Testis (tissue), 3 donors: Measurements from ENCODE around the gene PSMA7. TPM values are rescaled to one million over a fixed set of nuclear protein-coding genes. Genes with fewer than 3 reads are reported as not detected.
"Not testable (repeated sequence)": the region's sequence is repeated elsewhere in the genome, so short reads cannot be mapped to it uniquely, and the experiment has no call there.

Experiments used
- DNase-seq: peaks from one replicate; pipeline ENCODE4 v3.0.0-alpha.2; 2019
- H3K27ac ChIP-seq, 2 donors: fragments of 200-600 bp; sonication (generic); one replicate each; pipeline ENCODE4 v1.5.1; 2019
- H3K27me3 ChIP-seq: fragments of 200-600 bp; sonication (generic); one replicate; pipeline ENCODE4 v1.5.1; 2019
- H3K36me3 ChIP-seq: fragments of 200-600 bp; sonication (generic); one replicate; pipeline ENCODE4 v1.5.1; 2017; ENCODE audit warnings: low read depth; ENCODE audit errors: missing control alignments
- H3K4me1 ChIP-seq: fragments of 200-600 bp; sonication (generic); one replicate; pipeline ENCODE4 v1.5.1; 2019
- H3K4me3 ChIP-seq, 2 donors: fragments of 200-600 bp; sonication (generic); one replicate each; pipeline ENCODE4 v1.5.1; 2017 to 2019
- H3K9me3 ChIP-seq: fragments of 200-600 bp; sonication (generic); one replicate; pipeline ENCODE4 v1.5.1; 2017
- POLR2A ChIP-seq: fragments of 450-650 bp; IDR thresholded peaks from one replicate; pipeline ENCODE4 v1.6.1; 2017; ENCODE audit warnings: antibody characterized with exemption, mild to moderate bottlenecking, moderate library complexity
- WGBS, 2 donors: methylation state at CpG; one replicate each; pipeline ENCODE4 v1.1.5; 2018; 5-methylcytosine and 5-hydroxymethylcytosine counted together
- intact Hi-C: fragments of 100-400 bp; cut with DNase I; formaldehyde crosslinking; loops from one replicate; pipeline ENCODE4 v1.15.1; 2023; ENCODE audit warnings: low total_unique reads
- polyA plus RNA-seq: library from polyadenylated mRNA; stranded (reverse); fragments of 350-450 nt; fragmentation: Illumina TruSeq; extraction: RNeasy Lipid Tissue Mini Kit (QIAGEN cat#74804); gene quantifications from one replicate; pipeline ENCODE4 v1.2.3, GENCODE V29; 2014; ENCODE audit warnings: low read depth, low replicate concordance; ENCODE audit not compliant: insufficient read depth
- total RNA-seq, 2 donors: library from RNA; depleted of rRNA; stranded (reverse); fragments of >200 nt; gene quantifications; one replicate each; pipeline ENCODE4 v1.2.3, GENCODE V29; 2016
- TF ChIP-seq, protein P1 (sequence below), 3 experiments: fragments of 450-650 bp in 2 of 3; fragments of 200-600 bp in 1 of 3; sonication (generic) in 1 of 3; IDR thresholded peaks; one replicate each; pipeline ENCODE4 v1.5.1; 2016 to 2019; ENCODE audit warnings: antibody characterized with exemption in 3 of 3, mild to moderate bottlenecking in 2 of 3, moderate library complexity in 1 of 3

PSMA7 gene
- total and polyA plus RNA-seq, 3 donors from 2014 or later, result 124 to 203 (median 146) TPM

DNA sequence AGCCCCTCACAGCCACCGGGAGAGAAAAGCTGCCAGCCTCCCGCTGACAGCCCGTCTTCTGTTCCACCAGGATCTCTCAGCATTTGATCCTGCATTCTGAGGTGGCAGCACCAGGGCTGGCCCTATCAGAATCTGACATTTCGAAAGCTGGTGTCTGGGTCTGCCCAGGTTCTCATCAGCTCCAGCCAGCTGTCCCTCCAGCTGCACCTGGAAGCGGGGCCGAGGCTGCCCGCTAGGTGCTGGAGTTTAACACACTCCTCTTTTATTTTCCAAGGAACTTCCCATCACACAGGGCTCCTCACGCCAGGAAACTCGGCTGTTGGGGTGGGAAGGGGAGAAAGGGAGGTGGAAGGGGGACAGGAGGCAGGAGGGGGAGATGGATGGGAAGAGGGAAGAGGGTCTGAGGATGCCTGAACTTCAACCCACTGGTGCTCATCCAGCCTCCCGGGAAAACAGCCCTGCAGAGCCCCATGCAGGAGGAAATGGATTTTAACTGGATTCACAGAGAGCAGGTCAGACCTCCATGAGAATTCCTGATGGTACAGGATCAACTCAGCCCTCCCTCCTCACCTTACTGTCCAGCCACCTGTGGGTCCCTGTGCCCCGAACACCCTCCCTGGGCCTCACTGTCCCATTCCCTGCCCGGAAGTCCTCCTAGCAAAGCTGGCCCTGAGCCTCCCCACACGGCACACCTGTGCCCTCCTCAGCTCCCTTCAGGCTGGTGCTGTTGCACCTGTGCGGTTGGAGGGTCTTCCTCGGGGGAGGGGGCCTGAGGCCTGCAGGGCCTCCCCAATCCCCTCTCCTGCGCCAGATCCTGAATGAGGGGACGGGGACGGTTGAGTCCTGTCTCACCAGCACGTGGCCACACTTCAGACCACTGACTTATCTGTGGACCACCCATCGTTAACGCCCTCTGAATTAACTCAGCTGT is 24.8 kb downstream of the PSMA7 start:
- Histone ChIP-seq H3K9me3 (no peaks in the 10 kb centered on the region), H3K27me3 (no peaks in the 10 kb centered on the region), H3K4me3 (no peak overlapping the region), H3K4me1 (peaks cover 6% of the 10 kb centered on the region), H3K36me3 (no peaks in the 10 kb centered on the region), H3K27ac (no peak overlapping the region)
- intact Hi-C loops, result no loop called here
- TF ChIP-seq, protein P1, sequence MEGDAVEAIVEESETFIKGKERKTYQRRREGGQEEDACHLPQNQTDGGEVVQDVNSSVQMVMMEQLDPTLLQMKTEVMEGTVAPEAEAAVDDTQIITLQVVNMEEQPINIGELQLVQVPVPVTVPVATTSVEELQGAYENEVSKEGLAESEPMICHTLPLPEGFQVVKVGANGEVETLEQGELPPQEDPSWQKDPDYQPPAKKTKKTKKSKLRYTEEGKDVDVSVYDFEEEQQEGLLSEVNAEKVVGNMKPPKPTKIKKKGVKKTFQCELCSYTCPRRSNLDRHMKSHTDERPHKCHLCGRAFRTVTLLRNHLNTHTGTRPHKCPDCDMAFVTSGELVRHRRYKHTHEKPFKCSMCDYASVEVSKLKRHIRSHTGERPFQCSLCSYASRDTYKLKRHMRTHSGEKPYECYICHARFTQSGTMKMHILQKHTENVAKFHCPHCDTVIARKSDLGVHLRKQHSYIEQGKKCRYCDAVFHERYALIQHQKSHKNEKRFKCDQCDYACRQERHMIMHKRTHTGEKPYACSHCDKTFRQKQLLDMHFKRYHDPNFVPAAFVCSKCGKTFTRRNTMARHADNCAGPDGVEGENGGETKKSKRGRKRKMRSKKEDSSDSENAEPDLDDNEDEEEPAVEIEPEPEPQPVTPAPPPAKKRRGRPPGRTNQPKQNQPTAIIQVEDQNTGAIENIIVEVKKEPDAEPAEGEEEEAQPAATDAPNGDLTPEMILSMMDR (IDR thresholded peaks at IDR 0.05), result no peak
- TF ChIP-seq POLR2A, result no peak
- 69 to 70% methylated on average over 17 to 21 of the region's 21 CpGs for WGBS, 2 donors
- DNase-seq, result no peak

DNA sequence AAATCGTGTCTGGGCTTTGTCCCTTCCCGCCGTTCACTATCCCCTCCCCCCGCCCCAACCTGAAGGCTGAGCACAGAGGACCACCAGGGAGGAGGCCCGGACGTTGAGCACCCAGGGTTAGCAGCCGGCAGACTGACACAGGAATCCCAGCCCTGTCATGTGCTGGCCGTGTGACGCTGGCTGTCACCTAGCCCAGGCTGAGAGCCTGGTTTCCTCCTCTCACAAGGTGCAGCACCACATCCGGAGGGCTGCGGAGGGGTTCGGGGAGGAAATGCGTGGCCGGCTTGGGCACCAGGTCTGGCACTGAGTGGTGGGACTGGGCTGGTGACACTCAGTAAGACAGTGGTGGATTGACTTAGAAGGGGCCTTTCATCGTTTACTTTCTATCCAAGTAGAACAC is 25.5 kb downstream of the PSMA7 start:
- no peak overlapping the region for H3K27ac ChIP-seq
- WGBS, 2 donors, result 45 to 66% methylated on average over 10 to 15 of the region's 15 CpGs
- H3K36me3 ChIP-seq, result no peaks in the 10 kb centered on the region
- intact Hi-C loops, result no loop called here
- peak; percentile 43 for DNase-seq
- H3K4me1 ChIP-seq, result peaks cover 4% of the 10 kb centered on the region
- no peak overlapping the region for H3K4me3 ChIP-seq
- TF ChIP-seq, protein P1 (IDR thresholded peaks at IDR 0.05), result no peak
- TF ChIP-seq POLR2A, result no peak
- no peaks in the 10 kb centered on the region for H3K27me3 ChIP-seq
- no peaks in the 10 kb centered on the region for H3K9me3 ChIP-seq

DNA sequence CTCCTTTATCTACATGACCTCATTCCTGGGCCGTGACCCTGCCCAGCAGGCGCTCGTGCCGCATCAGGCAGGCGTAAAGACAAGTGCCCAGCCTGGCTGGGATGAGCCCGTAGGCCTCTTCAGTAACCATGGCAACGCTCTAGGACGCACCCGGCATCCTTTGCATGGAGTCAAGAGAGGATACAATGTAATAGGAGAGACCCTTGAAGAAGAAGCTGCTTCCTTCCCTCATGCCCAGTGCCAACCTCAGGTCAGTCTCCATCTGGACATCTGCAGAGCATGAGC is 25.9 kb downstream of the PSMA7 start:
- H3K27me3 ChIP-seq, result no peaks in the 10 kb centered on the region
- intact Hi-C loops, result no loop called here

DNA sequence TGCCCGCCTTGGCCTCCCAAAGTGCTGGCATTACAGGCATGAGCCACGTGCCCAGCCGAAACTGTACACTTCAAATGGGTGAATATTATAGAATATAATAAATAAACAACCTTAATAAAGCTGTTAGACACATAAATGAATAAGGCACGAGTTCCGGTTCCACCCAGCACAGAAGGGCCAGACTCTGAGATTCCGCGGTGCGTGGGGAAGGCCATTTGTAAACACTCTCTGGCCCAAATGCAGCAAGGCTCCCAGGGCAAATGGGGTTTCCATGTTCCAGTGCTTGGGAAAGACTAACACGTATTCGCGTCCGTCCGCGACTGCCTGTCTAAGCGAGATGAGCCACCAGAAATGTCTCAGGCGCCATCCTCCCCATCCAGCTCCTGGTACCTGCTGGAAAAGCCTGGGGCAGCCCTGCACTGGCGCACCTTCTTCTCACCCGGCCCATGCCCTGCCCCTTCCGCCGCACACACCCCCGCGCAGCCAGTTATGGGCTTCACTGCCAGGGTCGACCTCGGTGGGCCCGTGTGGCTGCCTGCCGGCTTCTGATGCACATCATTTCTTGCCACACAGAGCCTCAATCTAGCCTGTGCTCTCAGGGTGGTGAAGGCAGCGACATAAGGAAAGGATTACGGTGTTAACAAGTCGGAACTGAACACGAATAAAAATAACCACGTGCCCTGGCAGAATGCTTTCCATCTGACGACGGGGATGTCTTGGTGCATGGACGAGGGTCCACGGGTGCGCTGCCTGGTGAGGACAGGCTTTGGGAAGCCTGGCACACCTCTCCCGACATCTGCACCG is 26.4 kb downstream of the PSMA7 start:
- H3K27ac ChIP-seq, result no peak overlapping the region
- no peak for DNase-seq
- WGBS, 2 donors, result 65 to 80% methylated on average over 31 to 38 of the region's 38 CpGs
- no peak for TF ChIP-seq POLR2A
- no peaks in the 10 kb centered on the region for H3K36me3 ChIP-seq
- no peaks in the 10 kb centered on the region for H3K27me3 ChIP-seq
- no peaks in the 10 kb centered on the region for H3K9me3 ChIP-seq
- no peak overlapping the region for H3K4me3 ChIP-seq
- intact Hi-C loops, result no loop called here
- H3K4me1 ChIP-seq, result peaks cover 4% of the 10 kb centered on the region

More for the DNA sequence above, 25.9 kb downstream of the PSMA7 start:
- Histone ChIP-seq H3K27ac (no peak overlapping the region), H3K4me1 (peaks cover 4% of the 10 kb centered on the region), H3K9me3 (no peaks in the 10 kb centered on the region), H3K4me3 (no peak overlapping the region), H3K36me3 (no peaks in the 10 kb centered on the region)
- peak; percentile 58 for DNase-seq
- 23% methylated on average over 9 of the region's 9 CpGs; no CpG with 5 or more reads in 1 of the 2 donors for WGBS, 2 donors
- TF ChIP-seq POLR2A, result no peak
- TF ChIP-seq, protein P1 (IDR thresholded peaks at IDR 0.05), result no peak

DNA sequence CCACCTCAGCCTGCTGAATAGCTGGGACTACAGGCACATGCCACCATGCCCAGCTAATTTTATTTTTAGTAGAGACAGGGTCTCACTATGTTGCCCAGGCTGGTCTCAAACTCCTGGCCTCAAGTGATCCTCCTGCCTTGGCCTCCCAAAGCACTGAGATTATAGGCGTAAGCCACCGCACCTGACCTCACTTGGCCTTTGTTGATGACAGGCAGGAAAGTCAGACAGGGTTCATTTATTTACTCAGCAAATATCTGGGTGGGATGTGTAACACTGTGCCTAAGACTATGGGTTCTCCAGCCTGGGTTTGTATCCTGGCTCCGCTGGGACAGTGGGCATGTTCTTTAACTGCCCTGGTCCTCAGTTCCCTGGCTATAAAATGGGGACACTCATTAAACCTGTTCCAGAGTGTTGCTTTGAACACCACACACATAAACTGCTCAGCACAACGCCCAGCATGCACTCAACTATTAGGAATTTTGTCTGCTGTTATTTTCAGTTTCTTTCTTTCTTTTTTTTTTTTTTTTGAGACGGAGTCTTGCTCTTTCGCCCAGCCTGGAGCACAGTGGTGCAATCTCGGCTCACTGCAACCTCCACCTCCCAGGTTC is 27.3 kb downstream of the PSMA7 start:
- intact Hi-C loops, H3K4me3 ChIP-seq, H3K27me3 ChIP-seq, DNase-seq, H3K4me1 ChIP-seq, H3K27ac ChIP-seq, H3K36me3 ChIP-seq, H3K9me3 ChIP-seq: not testable (repeated sequence)
- 87 to 94% methylated on average over 7 of the region's 7 CpGs for WGBS, 2 donors
